ENCODE measurements around the gene GPD1.

Gene GPD1

DNA sequence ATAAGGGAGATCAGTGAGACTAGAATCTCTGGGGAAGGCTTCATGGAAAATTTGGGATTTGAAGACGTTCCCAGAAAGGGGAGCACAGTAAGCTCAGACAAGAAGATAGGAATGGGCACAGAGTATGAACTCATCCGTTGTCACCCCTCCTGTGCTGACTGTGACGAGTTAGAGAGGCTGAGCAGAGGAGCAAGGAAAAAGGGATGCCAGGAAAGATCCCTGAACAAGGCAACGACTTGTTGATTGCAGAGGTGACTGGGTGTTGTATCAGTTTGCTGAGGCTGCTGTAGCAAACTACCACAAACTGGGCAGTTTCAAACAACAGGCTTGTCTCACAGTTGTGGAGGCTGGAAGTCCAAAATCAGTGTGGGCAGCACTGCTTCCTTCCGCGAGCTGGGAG is 5.9 kb upstream of the GPD1 start:
- TF ChIP-seq, protein P1, sequence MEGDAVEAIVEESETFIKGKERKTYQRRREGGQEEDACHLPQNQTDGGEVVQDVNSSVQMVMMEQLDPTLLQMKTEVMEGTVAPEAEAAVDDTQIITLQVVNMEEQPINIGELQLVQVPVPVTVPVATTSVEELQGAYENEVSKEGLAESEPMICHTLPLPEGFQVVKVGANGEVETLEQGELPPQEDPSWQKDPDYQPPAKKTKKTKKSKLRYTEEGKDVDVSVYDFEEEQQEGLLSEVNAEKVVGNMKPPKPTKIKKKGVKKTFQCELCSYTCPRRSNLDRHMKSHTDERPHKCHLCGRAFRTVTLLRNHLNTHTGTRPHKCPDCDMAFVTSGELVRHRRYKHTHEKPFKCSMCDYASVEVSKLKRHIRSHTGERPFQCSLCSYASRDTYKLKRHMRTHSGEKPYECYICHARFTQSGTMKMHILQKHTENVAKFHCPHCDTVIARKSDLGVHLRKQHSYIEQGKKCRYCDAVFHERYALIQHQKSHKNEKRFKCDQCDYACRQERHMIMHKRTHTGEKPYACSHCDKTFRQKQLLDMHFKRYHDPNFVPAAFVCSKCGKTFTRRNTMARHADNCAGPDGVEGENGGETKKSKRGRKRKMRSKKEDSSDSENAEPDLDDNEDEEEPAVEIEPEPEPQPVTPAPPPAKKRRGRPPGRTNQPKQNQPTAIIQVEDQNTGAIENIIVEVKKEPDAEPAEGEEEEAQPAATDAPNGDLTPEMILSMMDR (IDR thresholded peaks at IDR 0.05; ENCODE audit: low read depth, low read length), result no peak
- in situ Hi-C loops (cut with HindIII; ENCODE audit: low sequenced_read_pairs), result no loop called here
- H3K4me3 ChIP-seq (ENCODE audit: low read depth, low read length), result no peak overlapping the region
- DNase-seq (ENCODE audit: low read depth, low spot score), result no peak

DNA sequence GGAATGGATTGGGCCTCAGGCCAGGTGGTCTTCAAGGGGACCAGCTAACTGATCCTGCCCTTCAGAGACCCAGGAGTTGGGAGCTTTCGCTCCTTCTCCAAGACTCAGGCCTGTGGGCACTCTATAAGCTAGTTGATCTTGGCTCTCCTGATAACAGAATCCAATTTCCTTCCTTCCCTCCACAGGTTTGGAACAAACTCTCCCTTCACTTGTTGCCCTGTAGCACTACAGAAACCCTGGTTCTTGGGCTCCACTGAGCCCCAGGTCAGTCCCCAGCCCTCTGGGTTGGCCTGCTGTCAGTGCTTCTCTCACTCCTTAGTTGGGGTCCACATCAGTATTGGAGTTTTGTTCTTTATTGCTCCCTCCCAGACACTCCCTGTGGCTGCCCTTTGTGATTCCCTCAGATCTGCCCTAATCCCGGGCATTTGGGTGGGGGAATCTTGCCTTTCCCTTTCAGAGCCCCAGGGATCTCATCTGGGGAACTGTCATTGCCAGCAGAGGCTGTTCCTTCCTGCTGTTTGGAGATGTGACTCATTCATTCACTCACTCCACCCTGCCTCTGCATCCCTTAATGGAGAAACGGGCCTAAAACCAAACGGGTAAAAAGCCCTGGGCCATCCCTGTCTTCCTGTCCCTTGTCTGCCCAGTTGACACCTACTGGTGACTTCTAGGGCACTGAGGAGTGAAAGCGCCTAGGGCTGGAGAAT is 4.4 kb upstream of the GPD1 start:
- DNase-seq (ENCODE audit: low read depth, low spot score), result peak; percentile 23
- TF ChIP-seq, protein P1 (IDR thresholded peaks at IDR 0.05; ENCODE audit: low read depth, low read length), result no peak
- in situ Hi-C loops (cut with HindIII; ENCODE audit: low sequenced_read_pairs), result no loop called here
- H3K4me3 ChIP-seq (ENCODE audit: low read depth, low read length), result no peak overlapping the region

DNA sequence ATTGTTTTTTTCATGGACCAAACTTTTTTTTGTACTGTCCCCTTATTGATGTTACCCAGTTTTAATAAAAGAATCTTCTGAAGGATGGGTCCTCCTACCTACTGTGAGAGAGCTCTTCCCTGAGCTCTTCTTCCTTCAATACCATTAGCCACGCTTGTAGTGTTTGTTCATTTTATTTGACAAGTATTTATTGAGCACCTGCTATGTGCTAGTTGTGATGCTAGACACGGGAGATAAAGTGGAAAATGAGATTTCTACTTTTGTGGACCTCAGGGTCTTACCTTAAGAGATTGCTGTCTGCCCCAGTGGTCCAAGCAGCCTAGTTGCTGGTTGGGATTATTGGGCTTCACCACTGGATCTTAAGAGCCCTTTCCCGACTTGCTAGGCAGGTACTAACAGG is 3.2 kb upstream of the GPD1 start:
- H3K4me3 ChIP-seq (ENCODE audit: low read depth, low read length), result no peak overlapping the region
- no peak for DNase-seq (ENCODE audit: low read depth, low spot score)
- TF ChIP-seq, protein P1 (IDR thresholded peaks at IDR 0.05; ENCODE audit: low read depth, low read length), result no peak
- in situ Hi-C loops (cut with HindIII; ENCODE audit: low sequenced_read_pairs), result no loop called here

DNA sequence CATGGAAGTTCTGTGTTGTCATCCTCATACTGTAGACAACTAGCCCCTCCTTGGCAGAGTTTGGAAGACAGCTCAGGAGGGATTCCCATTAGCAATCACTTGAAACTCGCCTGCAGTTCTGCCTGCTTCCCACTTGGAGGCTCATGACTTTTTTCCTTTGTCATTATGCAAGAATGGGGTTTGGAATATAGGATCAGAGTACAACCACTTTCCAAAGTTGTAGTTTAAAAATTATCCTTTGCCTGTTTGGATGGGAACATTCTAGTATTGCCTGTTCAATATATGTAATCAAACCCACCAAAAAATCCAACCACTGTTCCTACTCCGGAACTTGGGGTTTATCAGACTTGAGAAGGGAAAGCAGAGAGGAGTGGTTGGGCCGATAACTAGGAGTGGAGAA is 2.1 kb upstream of the GPD1 start:
- DNase-seq (ENCODE audit: low read depth, low spot score), result peak; percentile 56
- in situ Hi-C loops (cut with HindIII; ENCODE audit: low sequenced_read_pairs), result no loop called here
- no peak overlapping the region for H3K4me3 ChIP-seq (ENCODE audit: low read depth, low read length)
- TF ChIP-seq, protein P1 (IDR thresholded peaks at IDR 0.05; ENCODE audit: low read depth, low read length), result peak; percentile 54

DNA sequence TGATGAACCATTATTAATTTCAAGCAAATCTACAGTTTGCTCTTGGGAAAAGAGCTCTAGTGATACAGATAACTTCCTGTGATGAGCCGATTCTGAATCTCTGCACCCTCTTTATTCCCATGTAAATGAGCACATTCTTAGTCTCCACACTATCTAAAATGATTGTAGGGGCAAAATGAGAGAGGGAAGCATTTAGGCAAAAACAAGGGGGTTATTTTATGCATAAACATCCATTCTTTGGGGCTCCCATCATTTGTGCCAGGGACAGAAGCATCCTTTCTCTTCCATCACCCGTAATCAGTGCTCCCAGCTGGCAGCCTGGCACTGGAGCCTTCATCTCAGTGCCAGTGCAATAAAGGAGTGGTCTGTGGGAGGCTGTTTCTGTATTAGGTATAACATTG is 1.7 kb upstream of the GPD1 start:
- no peak overlapping the region for H3K4me3 ChIP-seq (ENCODE audit: low read depth, low read length)
- TF ChIP-seq, protein P1 (IDR thresholded peaks at IDR 0.05; ENCODE audit: low read depth, low read length), result no peak
- no peak for DNase-seq (ENCODE audit: low read depth, low spot score)
- in situ Hi-C loops (cut with HindIII; ENCODE audit: low sequenced_read_pairs), result no loop called here

DNA sequence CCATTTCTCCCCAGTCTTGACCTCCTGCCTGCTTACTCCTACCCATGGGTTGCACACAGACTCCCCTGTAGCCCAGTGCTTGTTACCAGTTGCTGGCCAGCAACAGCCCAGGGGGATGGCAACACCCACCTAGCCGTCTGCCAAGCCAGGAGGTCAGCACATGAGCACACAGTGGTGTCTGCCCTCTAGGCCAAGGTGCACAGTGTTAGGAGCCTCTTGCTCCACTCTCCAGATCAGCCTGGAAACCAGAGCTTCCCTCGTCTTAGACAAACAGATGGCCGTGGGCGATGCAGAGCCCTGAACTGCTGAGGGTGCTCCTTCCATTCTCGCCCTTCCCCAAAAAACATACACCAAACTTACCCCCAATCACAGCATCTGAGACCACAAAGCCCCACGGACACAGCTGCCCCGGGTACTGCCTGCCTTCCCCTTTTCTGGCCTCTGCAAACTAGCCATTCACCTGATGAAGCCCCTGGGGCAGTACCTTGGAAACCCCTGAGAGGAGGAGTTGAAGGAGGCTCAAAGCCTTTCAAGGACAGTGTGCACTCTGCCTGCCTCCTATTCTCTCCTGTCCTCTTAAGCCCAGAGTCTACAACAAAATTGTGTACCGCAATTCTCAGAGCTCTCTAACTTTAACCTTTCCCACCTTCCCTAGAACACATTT is 1.0 kb upstream of the GPD1 start:
- no peak overlapping the region for H3K4me3 ChIP-seq (ENCODE audit: low read depth, low read length)
- in situ Hi-C loops (cut with HindIII; ENCODE audit: low sequenced_read_pairs), result no loop called here
- TF ChIP-seq, protein P1 (IDR thresholded peaks at IDR 0.05; ENCODE audit: low read depth, low read length), result no peak
- no peak for DNase-seq (ENCODE audit: low read depth, low spot score)
